SU-DHL-6 (cell line): ENCODE results near the gene SLC1A6.

Experiments
- CTCF ChIP-seq: fragments of 200-600 bp; sonication (generic); IDR thresholded peaks from one replicate; pipeline ENCODE4 v1.5.1; 2017; ENCODE audit warnings: antibody characterized with exemption, mild to moderate bottlenecking, low read length, moderate library complexity; ENCODE audit not compliant: insufficient read depth, poor library complexity, severe bottlenecking
- EZH2phosphoT487 ChIP-seq: fragments of 200-600 bp; sonication (generic), shearing (Covaris generic); conservative IDR thresholded peaks from 2 replicates; pipeline ENCODE4 v1.6.1; 2018; ENCODE audit warnings: mild to moderate bottlenecking, antibody characterized with exemption, low read length, moderate library complexity, mixed read lengths

- TF ChIP-seq CTCF = no peak
- no peak for TF ChIP-seq EZH2phosphoT487
These were observed 29.2 kb downstream of the SLC1A6 start for GRCh38 chr19:14950421-14950820.
